ENCODE results near the gene SEMA3D. TPM values are rescaled to one million over a fixed set of nuclear protein-coding genes. Genes with fewer than 3 reads are reported as not detected.

SEMA3D gene
- total and polyA plus RNA-seq, 9 of the 15 experiments (the other 6 are each of a cell fraction or from before 2014, with no cell fraction given) = 0.01 to 0.10 (median 0.04) TPM; not detected in 1

DNA sequence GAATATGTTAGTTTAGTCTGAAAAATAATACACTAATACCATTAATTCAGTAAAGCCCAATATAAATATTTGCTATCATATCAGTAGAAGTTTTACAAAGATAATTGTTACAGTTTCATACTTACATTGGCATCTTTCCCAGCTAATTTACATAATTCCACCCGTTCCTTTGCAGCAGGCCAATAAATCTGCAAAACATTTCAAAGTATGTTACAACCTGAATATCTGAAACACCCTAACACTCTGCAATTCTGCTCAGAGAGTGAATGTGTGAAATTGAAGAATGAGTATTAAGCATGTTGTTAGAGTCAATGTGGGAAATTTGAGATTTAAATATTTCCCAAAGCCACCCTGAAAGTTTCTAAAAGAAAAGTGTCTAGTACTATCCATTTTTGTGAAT, 105.5 kb downstream of the SEMA3D start:
- H3K4me1 ChIP-seq (replicated peaks in 1 of 2; ENCODE audit: control insufficient read depth in 2 of 2, insufficient read depth in 2 of 2, low read length in 2 of 2) = no peaks in the 10 kb centered on the region
- POLR2A ChIA-PET = no interaction called here
- TF ChIP-seq ZBTB8A (IDR thresholded peaks at IDR 0.05; ENCODE audit: partially characterized antibody) (no peak), ZNF165 (CRISPR knock-in tag; IDR thresholded peaks at IDR 0.05; ENCODE audit: borderline replicate concordance) (no peak), TAL1 (IDR thresholded peaks at IDR 0.05) (no peak), TGIF2 (CRISPR knock-in tag; IDR thresholded peaks at IDR 0.05) (no peak), DACH1 (IDR thresholded peaks at IDR 0.05; ENCODE audit: partially characterized antibody) (no peak)
- TF ChIP-seq, protein P1, sequence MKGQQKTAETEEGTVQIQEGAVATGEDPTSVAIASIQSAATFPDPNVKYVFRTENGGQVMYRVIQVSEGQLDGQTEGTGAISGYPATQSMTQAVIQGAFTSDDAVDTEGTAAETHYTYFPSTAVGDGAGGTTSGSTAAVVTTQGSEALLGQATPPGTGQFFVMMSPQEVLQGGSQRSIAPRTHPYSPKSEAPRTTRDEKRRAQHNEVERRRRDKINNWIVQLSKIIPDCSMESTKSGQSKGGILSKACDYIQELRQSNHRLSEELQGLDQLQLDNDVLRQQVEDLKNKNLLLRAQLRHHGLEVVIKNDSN (CRISPR knock-in tag; IDR thresholded peaks at IDR 0.05) = no peak
- TF ChIP-seq, protein P2, sequence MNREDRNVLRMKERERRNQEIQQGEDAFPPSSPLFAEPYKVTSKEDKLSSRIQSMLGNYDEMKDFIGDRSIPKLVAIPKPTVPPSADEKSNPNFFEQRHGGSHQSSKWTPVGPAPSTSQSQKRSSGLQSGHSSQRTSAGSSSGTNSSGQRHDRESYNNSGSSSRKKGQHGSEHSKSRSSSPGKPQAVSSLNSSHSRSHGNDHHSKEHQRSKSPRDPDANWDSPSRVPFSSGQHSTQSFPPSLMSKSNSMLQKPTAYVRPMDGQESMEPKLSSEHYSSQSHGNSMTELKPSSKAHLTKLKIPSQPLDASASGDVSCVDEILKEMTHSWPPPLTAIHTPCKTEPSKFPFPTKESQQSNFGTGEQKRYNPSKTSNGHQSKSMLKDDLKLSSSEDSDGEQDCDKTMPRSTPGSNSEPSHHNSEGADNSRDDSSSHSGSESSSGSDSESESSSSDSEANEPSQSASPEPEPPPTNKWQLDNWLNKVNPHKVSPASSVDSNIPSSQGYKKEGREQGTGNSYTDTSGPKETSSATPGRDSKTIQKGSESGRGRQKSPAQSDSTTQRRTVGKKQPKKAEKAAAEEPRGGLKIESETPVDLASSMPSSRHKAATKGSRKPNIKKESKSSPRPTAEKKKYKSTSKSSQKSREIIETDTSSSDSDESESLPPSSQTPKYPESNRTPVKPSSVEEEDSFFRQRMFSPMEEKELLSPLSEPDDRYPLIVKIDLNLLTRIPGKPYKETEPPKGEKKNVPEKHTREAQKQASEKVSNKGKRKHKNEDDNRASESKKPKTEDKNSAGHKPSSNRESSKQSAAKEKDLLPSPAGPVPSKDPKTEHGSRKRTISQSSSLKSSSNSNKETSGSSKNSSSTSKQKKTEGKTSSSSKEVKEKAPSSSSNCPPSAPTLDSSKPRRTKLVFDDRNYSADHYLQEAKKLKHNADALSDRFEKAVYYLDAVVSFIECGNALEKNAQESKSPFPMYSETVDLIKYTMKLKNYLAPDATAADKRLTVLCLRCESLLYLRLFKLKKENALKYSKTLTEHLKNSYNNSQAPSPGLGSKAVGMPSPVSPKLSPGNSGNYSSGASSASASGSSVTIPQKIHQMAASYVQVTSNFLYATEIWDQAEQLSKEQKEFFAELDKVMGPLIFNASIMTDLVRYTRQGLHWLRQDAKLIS (CRISPR knock-in tag; IDR thresholded peaks at IDR 0.05) = no peak
- TF ChIP-seq, protein P3, sequence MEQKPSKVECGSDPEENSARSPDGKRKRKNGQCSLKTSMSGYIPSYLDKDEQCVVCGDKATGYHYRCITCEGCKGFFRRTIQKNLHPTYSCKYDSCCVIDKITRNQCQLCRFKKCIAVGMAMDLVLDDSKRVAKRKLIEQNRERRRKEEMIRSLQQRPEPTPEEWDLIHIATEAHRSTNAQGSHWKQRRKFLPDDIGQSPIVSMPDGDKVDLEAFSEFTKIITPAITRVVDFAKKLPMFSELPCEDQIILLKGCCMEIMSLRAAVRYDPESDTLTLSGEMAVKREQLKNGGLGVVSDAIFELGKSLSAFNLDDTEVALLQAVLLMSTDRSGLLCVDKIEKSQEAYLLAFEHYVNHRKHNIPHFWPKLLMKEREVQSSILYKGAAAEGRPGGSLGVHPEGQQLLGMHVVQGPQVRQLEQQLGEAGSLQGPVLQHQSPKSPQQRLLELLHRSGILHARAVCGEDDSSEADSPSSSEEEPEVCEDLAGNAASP (IDR thresholded peaks at IDR 0.05) = no peak
- TF ChIP-seq, protein P4, sequence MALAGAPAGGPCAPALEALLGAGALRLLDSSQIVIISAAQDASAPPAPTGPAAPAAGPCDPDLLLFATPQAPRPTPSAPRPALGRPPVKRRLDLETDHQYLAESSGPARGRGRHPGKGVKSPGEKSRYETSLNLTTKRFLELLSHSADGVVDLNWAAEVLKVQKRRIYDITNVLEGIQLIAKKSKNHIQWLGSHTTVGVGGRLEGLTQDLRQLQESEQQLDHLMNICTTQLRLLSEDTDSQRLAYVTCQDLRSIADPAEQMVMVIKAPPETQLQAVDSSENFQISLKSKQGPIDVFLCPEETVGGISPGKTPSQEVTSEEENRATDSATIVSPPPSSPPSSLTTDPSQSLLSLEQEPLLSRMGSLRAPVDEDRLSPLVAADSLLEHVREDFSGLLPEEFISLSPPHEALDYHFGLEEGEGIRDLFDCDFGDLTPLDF (CRISPR knock-in tag; IDR thresholded peaks at IDR 0.05) = no peak
- no peaks in the 10 kb centered on the region for H3K79me2 ChIP-seq (ENCODE audit: control insufficient read depth, insufficient read depth, low read length)
- in situ Hi-C loops (cut with MboI) (no loop called here), intact Hi-C loops (cut with micrococcal nuclease) (no loop called here)
- H2AFZ ChIP-seq (ENCODE audit: low read depth, low read length) = no peak overlapping the region
- no peaks in the 10 kb centered on the region for H3K27me3 ChIP-seq (ENCODE audit: control insufficient read depth in 2 of 2, insufficient read depth in 2 of 2, low read length in 2 of 2)
- no peaks in the 10 kb centered on the region for H4K20me1 ChIP-seq (replicated peaks; ENCODE audit: control insufficient read depth, insufficient read depth, low read length)
- BruUV-seq (replicated peaks) = no TSS peak
- FAIRE-seq = no peak
- no peaks in the 10 kb centered on the region for H3K36me3 ChIP-seq (ENCODE audit: control insufficient read depth, insufficient read depth, low read length)
- no peak overlapping the region for H3K9ac ChIP-seq (ENCODE audit: insufficient read depth in 1 of 2, low read depth in 2 of 2, low read length in 2 of 2)
- no peak for ATAC-seq
- DNase-seq (ENCODE audit: extremely low read depth in 1 of 4, low spot score in 3 of 4) = no peak
- WGBS (ENCODE audit: insufficient coverage, low coverage, missing lambda C conversion rate) = 6% methylated on average over 1 of the region's 1 CpG
- H3K4me3 ChIP-seq = no peak overlapping the region
- H3K9me1 ChIP-seq (ENCODE audit: control insufficient read depth, insufficient read depth, low read length) = no peaks in the 10 kb centered on the region
- H3K9me3 ChIP-seq (replicated peaks; ENCODE audit: control insufficient read depth, insufficient read depth, low read depth, low read length) = no peaks in the 10 kb centered on the region
- no peak overlapping the region for H3K27ac ChIP-seq (ENCODE audit: extremely low read depth, low read depth, low read length)
- H3K4me2 ChIP-seq (ENCODE audit: insufficient read depth, low read length) = no peak overlapping the region
- CTCF ChIA-PET (ENCODE audit: low intra/inter-chr PET ratio) = no interaction called here

All from K562 (cell line).